Vagina (tissue), 2 donors: ENCODE measurements around the gene APOL1.

Experiments
- CTCF ChIP-seq, 3 experiments: fragments of 450-650 bp in 2 of 3; fragments of 200-600 bp in 1 of 3; sonication (generic) in 1 of 3; IDR thresholded peaks; one replicate each; pipeline ENCODE4 v1.5.1; 2017 to 2019; ENCODE audit warnings: antibody characterized with exemption in 3 of 3, mild to moderate bottlenecking in 2 of 3, moderate library complexity in 2 of 3
- POLR2A ChIP-seq, 2 donors: fragments of 450-650 bp; IDR thresholded peaks; one replicate each; pipeline ENCODE4 v1.6.1; 2017; ENCODE audit warnings: antibody characterized with exemption in 2 of 2, mild to moderate bottlenecking in 2 of 2, moderate library complexity in 2 of 2
- POLR2AphosphoS5 ChIP-seq, 2 donors: sonication (generic); formaldehyde crosslinking; IDR thresholded peaks; one replicate each; pipeline ENCODE4 v1.9.0; 2017; ENCODE audit warnings: antibody characterized with exemption in 2 of 2, mild to moderate bottlenecking in 2 of 2, low read depth in 1 of 2; ENCODE audit not compliant: insufficient read depth in 1 of 2

GRCh38 chr22:36294801-36295200, 41.9 kb downstream of the APOL1 start:
- no peak for TF ChIP-seq CTCF (IDR thresholded peaks at IDR 0.05)
- TF ChIP-seq POLR2A (IDR thresholded peaks at IDR 0.05) = no peak
- TF ChIP-seq POLR2AphosphoS5 (IDR thresholded peaks at IDR 0.05; ENCODE audit: insufficient read depth in 1 of 2, low read depth in 1 of 2) = no peak
